Heart left ventricle (tissue), 16 donors: Measurements from ENCODE around the gene CAMKMT. TPM values are rescaled to one million over a fixed set of nuclear protein-coding genes. Genes with fewer than 3 reads are reported as not detected.

ENCODE experiments used
- ATAC-seq, 4 donors: fragments of 200-7000 bp; cut with Tn5 transposase; one replicate each; pipeline ENCODE4 v1.9.1; 2020 to 2022; ENCODE audit warnings: moderate library complexity in 4 of 4, mild to moderate bottlenecking in 3 of 4, moderate number of reproducible peaks in 1 of 4
- DNase-seq, 5 donors: peaks; one replicate each; pipeline ENCODE4 v3.0.0-alpha.2; 2020
- H3K27ac ChIP-seq, 12 donors: fragments of 200-600 bp; sonication (generic) in 4 of 12; one replicate each; pipeline versions ENCODE4 v1.5.0 to v1.8.0; 2016 to 2022; ENCODE audit warnings: mild to moderate bottlenecking in 2 of 12
- H3K27me3 ChIP-seq, 9 donors: fragments of 200-600 bp; sonication (generic) in 2 of 9; one replicate each; pipeline versions ENCODE4 v1.5.1 to v1.8.0; 2016 to 2022; ENCODE audit warnings: mild to moderate bottlenecking in 3 of 9
- H3K36me3 ChIP-seq, 9 donors: fragments of 200-600 bp; sonication (generic) in 2 of 9; one replicate each; pipeline versions ENCODE4 v1.5.0 to v1.8.0; 2018 to 2022; ENCODE audit warnings: mild to moderate bottlenecking in 2 of 9
- H3K4me1 ChIP-seq, 12 donors: fragments of 200-600 bp; sonication (generic) in 4 of 12; one replicate each; pipeline versions ENCODE4 v1.5.0 to v1.8.0; 2016 to 2022; ENCODE audit warnings: mild to moderate bottlenecking in 3 of 12
- H3K4me3 ChIP-seq, 12 donors: fragments of 200-600 bp; sonication (generic) in 4 of 12; one replicate each; pipeline versions ENCODE4 v1.5.0 to v1.8.0; 2017 to 2022; ENCODE audit warnings: mild to moderate bottlenecking in 9 of 12, moderate library complexity in 4 of 12
- H3K9me3 ChIP-seq, 12 donors: fragments of 200-600 bp; sonication (generic) in 4 of 12; one replicate each; pipeline versions ENCODE4 v1.5.0 to v1.8.0; 2016 to 2022; ENCODE audit warnings: mild to moderate bottlenecking in 1 of 12
- CTCF ChIP-seq, 12 donors: fragments of 200-600 bp; sonication (generic) in 4 of 12; IDR thresholded peaks; one replicate each; pipeline versions ENCODE4 v1.5.0 to v1.8.0; 2018 to 2022; ENCODE audit warnings: antibody characterized with exemption in 12 of 12, mild to moderate bottlenecking in 5 of 12
- POLR2A ChIP-seq, 2 donors: fragments of 450-650 bp; IDR thresholded peaks; one replicate each; pipeline ENCODE4 v1.6.1; 2017; ENCODE audit warnings: antibody characterized with exemption in 2 of 2, mild to moderate bottlenecking in 2 of 2, moderate library complexity in 2 of 2
- WGBS, 4 donors: extraction: QIAGEN DNeasy Blood & Tissue Kit in 2 of 4; methylation state at CpG; one replicate each; pipeline versions ENCODE4 v1.1.5 to v1.1.7; 2013 to 2018; 5-methylcytosine and 5-hydroxymethylcytosine counted together
- intact Hi-C, 10 donors: fragments of 100-400 bp; cut with DNase I; formaldehyde crosslinking; loops; one replicate each; pipeline versions ENCODE4 v1.11.1 to v1.14.2; 2022
- polyA plus RNA-seq, 2 donors: library from polyadenylated mRNA; stranded (reverse); fragments of 200-250 nt; gene quantifications; one replicate each; pipeline ENCODE4 v1.2.3, GENCODE V29; 2013
- total RNA-seq, 9 donors: library from RNA; depleted of rRNA in 2 of 9; stranded (reverse); fragments of >200 nt in 2 of 9; fragmentation: NEBNext Ultra II Directional in 3 of 9; extraction: Animal tissue kit (Norgen Biotek cat#: 25700) in 3 of 9; gene quantifications; one replicate each; pipeline versions ENCODE4 v1.1.0 to v1.2.4, GENCODE V29; 2016 to 2023
- donor health status: ischemic (EF 13 %, LVEDD 7.1; RV severe dilation, severe dysfunction).
- donor health status: healthy with polysubstance abuse.
- donor health status: DM: no; HTN: yes; CAD: no.
- donor health status: DM: no; HTN: no; CAD: no.
- donor health status: ischemic (EF 25% LVEDD 6.9; RV normal size, moderate dysfunction).
- donor health status: ischemic (EF 25% LVEDD 5.7; RV mildly dilated, moderate dysfunction).
- donor health status: healthy.
- donor health status: DM: yes; HTN: yes; CAD: no.
- donor health status: ischemic (EF 35%, LVEDD 5.7; RV mildly dilated, moderate dysfunction).
- donor health status: nonischemic (EF 11% LVEDD 7.7; RV severe dilation, severe dysfunction).
- donor health status: DM: yes; HTN: yes; CAD: no.
- donor health status: PGD.
- donor health status: ischemic (EF 29% LVEDD 5.4; RV normal size, mild dysfunction).
- donor health status: nonischemic (EF 23%, LVEDD 6.1; RV moderate dilation, normal function).

The CAMKMT gene
- total and polyA plus RNA-seq, 11 donors, result 2.5 to 10.1 (median 4.4) TPM

GRCh38 chr2:44807201-44808025 lies 445.7 kb downstream of the CAMKMT start:
- DNase-seq (no peak), ATAC-seq (no peak)
- intact Hi-C loops, result no loop called here
- TF ChIP-seq CTCF (IDR thresholded peaks at IDR 0.05) (no peak), POLR2A (IDR thresholded peaks at IDR 0.05) (no peak)
- WGBS, 4 donors, result 13 to 20% (median 16%) methylated on average over 14 of the region's 14 CpGs
- H3K4me1 ChIP-seq, result peaks cover 0 to 5% (median 4%) of the 10 kb centered on the region in 12 donors
- H3K36me3 ChIP-seq, result no peaks in the 10 kb centered on the region
- H3K9me3 ChIP-seq, result no peaks in the 10 kb centered on the region
- peaks cover 30 to 96% (median 65%) of the 10 kb centered on the region in 9 donors for H3K27me3 ChIP-seq
- no peak overlapping the region for H3K4me3 ChIP-seq
- no peak overlapping the region for H3K27ac ChIP-seq

GRCh38 chr2:44810892-44811530 lies 449.3 kb downstream of the CAMKMT start:
- Histone ChIP-seq H3K9me3 (no peaks in the 10 kb centered on the region), H3K27ac (no peak overlapping the region), H3K4me1 (no peaks in the 10 kb centered on the region), H3K27me3 (peaks cover 10 to 80% (median 39%) of the 10 kb centered on the region in 9 donors), H3K36me3 (no peaks in the 10 kb centered on the region), H3K4me3 (no peak overlapping the region)
- no peak for TF ChIP-seq CTCF (IDR thresholded peaks at IDR 0.05)
- DNase-seq (no peak), ATAC-seq (no peak)
- intact Hi-C loops, result no loop called here
- 79 to 83% (median 82%) methylated on average over 22 of the region's 22 CpGs for WGBS, 4 donors

- H3K27me3 ChIP-seq, result peaks cover 0 to 58% (median 18%) of the 10 kb centered on the region in 9 donors
- DNase-seq (no peak), ATAC-seq (no peak)
- 54 to 66% (median 59%) methylated on average over 2 of the region's 2 CpGs for WGBS, 4 donors
- H3K4me3 ChIP-seq, result no peak overlapping the region
- no peaks in the 10 kb centered on the region for H3K36me3 ChIP-seq
- H3K9me3 ChIP-seq, result no peaks in the 10 kb centered on the region
- intact Hi-C loops, result no loop called here
- no peak for TF ChIP-seq POLR2A (IDR thresholded peaks at IDR 0.05)
- no peak for TF ChIP-seq CTCF (IDR thresholded peaks at IDR 0.05)
- no peak overlapping the region for H3K27ac ChIP-seq
- no peaks in the 10 kb centered on the region for H3K4me1 ChIP-seq
Measured at GRCh38 chr2:44813165-44813564, 451.4 kb downstream of the CAMKMT start.

- intact Hi-C loops, result no loop called here
- Histone ChIP-seq H3K9me3 (no peaks in the 10 kb centered on the region), H3K27me3 (peaks cover 0 to 53% (median 15%) of the 10 kb centered on the region in 9 donors), H3K4me1 (no peaks in the 10 kb centered on the region), H3K27ac (no peak overlapping the region), H3K4me3 (no peak overlapping the region), H3K36me3 (no peaks in the 10 kb centered on the region)
- no peak for ATAC-seq
- DNase-seq, result no peak
- 68 to 83% (median 78%) methylated on average over 2 of the region's 2 CpGs for WGBS, 4 donors
- no peak for TF ChIP-seq CTCF (IDR thresholded peaks at IDR 0.05)
- no peak for TF ChIP-seq POLR2A (IDR thresholded peaks at IDR 0.05)
Measured at GRCh38 chr2:44813658-44814057, 451.9 kb downstream of the CAMKMT start.
